Smooth muscle cell of the brain vasculature (primary cell): Measurements from ENCODE around the gene ALK.

Experiments
- DNase-seq: peaks from one replicate; pipeline ENCODE4 v3.0.0-alpha.2; 2012; ENCODE audit warnings: low read depth, low spot score

ALK gene

GRCh38 chr2:29226375-29226774, 695.0 kb downstream of the ALK start:
- DNase-seq, result no peak

GRCh38 chr2:29225814-29226213, 695.6 kb downstream of the ALK start:
- no peak for DNase-seq

- no peak for DNase-seq
These were observed 696.5 kb downstream of the ALK start for GRCh38 chr2:29224693-29225551.

- peak; percentile 73 for DNase-seq
These were observed 697.3 kb downstream of the ALK start for GRCh38 chr2:29223851-29224692.

GRCh38 chr2:29223257-29223656, 698.1 kb downstream of the ALK start:
- DNase-seq, result no peak

GRCh38 chr2:29222381-29223179, 698.8 kb downstream of the ALK start:
- no peak for DNase-seq

GRCh38 chr2:29220506-29221270, 700.7 kb downstream of the ALK start:
- DNase-seq, result no peak

GRCh38 chr2:29219374-29219773, 702.0 kb downstream of the ALK start:
- no peak for DNase-seq

GRCh38 chr2:29218550-29219125, 702.7 kb downstream of the ALK start:
- DNase-seq, result no peak

GRCh38 chr2:29218071-29218470, 703.3 kb downstream of the ALK start:
- DNase-seq, result no peak

GRCh38 chr2:29216609-29216909, 704.8 kb downstream of the ALK start:
- no peak for DNase-seq

- DNase-seq, result no peak
These were observed 705.4 kb downstream of the ALK start for GRCh38 chr2:29215739-29216608.

GRCh38 chr2:29215073-29215472, 706.3 kb downstream of the ALK start:
- no peak for DNase-seq

GRCh38 chr2:29213888-29214291, 707.5 kb downstream of the ALK start:
- no peak for DNase-seq

- no peak for DNase-seq
These were observed 709.4 kb downstream of the ALK start for GRCh38 chr2:29212009-29212408.

GRCh38 chr2:29209551-29209950, 711.8 kb downstream of the ALK start:
- DNase-seq, result no peak

- DNase-seq, result no peak
These were observed 713.8 kb downstream of the ALK start for GRCh38 chr2:29207352-29208148.

- no peak for DNase-seq
These were observed 714.4 kb downstream of the ALK start for GRCh38 chr2:29206941-29207340.

GRCh38 chr2:29202819-29203495, 718.4 kb downstream of the ALK start:
- DNase-seq, result no peak
